ENCODE results near the gene PCOLCE2. TPM values are rescaled to one million over a fixed set of nuclear protein-coding genes. Genes with fewer than 3 reads are reported as not detected.

The PCOLCE2 gene
- total and polyA plus RNA-seq, 2 donors (not counting 3 experiments of a cell fraction or from before 2014, with no cell fraction given): not detected

DNA sequence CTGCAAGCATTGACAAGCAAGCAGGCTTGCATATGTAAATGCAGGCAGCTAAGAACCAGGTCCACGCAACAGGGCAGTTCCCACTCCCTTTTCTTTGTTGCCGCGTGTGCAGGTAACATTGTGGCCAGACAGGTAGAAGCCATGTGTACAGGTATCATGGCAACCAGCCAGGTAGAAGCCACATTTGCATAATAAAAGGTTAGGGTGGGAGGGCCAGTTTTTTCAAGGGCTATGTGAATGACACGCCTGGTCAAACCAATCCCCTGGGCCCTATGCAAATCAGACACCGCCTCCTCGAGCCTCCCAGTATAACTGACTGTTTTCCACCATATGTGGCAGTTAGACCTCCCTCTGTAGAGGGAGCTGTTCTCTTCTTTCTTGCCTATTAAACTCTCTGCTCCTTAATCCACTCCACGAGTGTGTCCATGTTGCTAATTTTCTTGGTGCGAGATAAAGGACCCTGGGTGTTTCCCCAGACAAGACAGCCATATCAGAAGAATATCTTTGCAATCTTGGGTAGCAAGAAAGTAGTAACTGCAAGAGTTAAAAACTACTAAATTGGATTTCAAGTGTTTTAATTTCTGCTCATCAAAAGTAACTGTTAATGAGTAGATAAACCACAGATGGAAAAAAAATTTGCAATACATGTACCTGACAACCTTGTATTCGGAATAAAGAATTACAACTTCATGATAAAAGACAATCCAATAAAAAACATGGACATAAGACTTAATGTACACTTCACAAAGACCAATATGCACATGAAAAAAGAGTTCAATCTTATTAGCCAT is 21.8 kb downstream of the PCOLCE2 start:
- FAIRE-seq (no peak), DNase-seq (ENCODE audit: low read depth, low spot score) (no peak)
- Histone ChIP-seq H4K20me1 (replicated peaks; ENCODE audit: control insufficient read depth, extremely low read depth, insufficient read depth, low read length) (no peaks in the 10 kb centered on the region), H3K4me3 (replicated peaks in 1 of 3; ENCODE audit: insufficient read depth in 1 of 3, low read depth in 1 of 3, low read length in 3 of 3) (no peak overlapping the region), H2AFZ (ENCODE audit: low read depth, low read length) (no peak overlapping the region), H3K27ac (ENCODE audit: insufficient read depth, low read depth, low read length) (no peak overlapping the region), H3K9me1 (replicated peaks; ENCODE audit: control insufficient read depth, extremely low read depth, insufficient read depth, low read length) (no peaks in the 10 kb centered on the region), H3K9ac (replicated peaks; ENCODE audit: extremely low read depth, insufficient read depth, low read length) (no peak overlapping the region), H3K79me2 (ENCODE audit: control insufficient read depth, insufficient read depth, low read length) (no peaks in the 10 kb centered on the region), H3K36me3 (ENCODE audit: control insufficient read depth in 2 of 2, extremely low read depth in 1 of 2, insufficient read depth in 2 of 2, low read length in 2 of 2) (no peaks in the 10 kb centered on the region), H3K4me2 (ENCODE audit: insufficient read depth, low read length) (no peak overlapping the region), H3K9me3 (replicated peaks; ENCODE audit: control insufficient read depth, insufficient read depth, low read length) (no peaks in the 10 kb centered on the region), H3K4me1 (ENCODE audit: control insufficient read depth, extremely low read depth, insufficient read depth, low read length) (no peaks in the 10 kb centered on the region), H3K27me3 (ENCODE audit: control insufficient read depth in 2 of 2, insufficient read depth in 2 of 2, low read length in 2 of 2) (peaks cover 14 to 25% of the 10 kb centered on the region in 2 experiments)
- TF ChIP-seq POLR2A (IDR thresholded peaks at IDR 0.05; ENCODE audit: low read depth, low read length) (no peak), EZH2 (IDR thresholded peaks at IDR 0.05; ENCODE audit: borderline replicate concordance, low read depth, low read length, severe bottlenecking) (no peak), POLR2AphosphoS5 (IDR thresholded peaks at IDR 0.05; ENCODE audit: insufficient read depth, low read depth, low read length) (no peak), GATA2 (IDR thresholded peaks at IDR 0.05; ENCODE audit: insufficient read depth, insufficient read length, low read depth, low read length) (no peak), FOS (IDR thresholded peaks at IDR 0.05; ENCODE audit: borderline replicate concordance, insufficient read depth, low read length) (no peak), JUN (IDR thresholded peaks at IDR 0.05; ENCODE audit: borderline replicate concordance, insufficient read depth, insufficient read length, low read depth) (no peak), MYC (IDR thresholded peaks at IDR 0.05; ENCODE audit: low read depth, low read length) (no peak)
- TF ChIP-seq, protein P1, sequence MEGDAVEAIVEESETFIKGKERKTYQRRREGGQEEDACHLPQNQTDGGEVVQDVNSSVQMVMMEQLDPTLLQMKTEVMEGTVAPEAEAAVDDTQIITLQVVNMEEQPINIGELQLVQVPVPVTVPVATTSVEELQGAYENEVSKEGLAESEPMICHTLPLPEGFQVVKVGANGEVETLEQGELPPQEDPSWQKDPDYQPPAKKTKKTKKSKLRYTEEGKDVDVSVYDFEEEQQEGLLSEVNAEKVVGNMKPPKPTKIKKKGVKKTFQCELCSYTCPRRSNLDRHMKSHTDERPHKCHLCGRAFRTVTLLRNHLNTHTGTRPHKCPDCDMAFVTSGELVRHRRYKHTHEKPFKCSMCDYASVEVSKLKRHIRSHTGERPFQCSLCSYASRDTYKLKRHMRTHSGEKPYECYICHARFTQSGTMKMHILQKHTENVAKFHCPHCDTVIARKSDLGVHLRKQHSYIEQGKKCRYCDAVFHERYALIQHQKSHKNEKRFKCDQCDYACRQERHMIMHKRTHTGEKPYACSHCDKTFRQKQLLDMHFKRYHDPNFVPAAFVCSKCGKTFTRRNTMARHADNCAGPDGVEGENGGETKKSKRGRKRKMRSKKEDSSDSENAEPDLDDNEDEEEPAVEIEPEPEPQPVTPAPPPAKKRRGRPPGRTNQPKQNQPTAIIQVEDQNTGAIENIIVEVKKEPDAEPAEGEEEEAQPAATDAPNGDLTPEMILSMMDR (IDR thresholded peaks at IDR 0.05; ENCODE audit: extremely low read depth in 1 of 2, insufficient read depth in 1 of 2, low read depth in 1 of 2, low read length in 2 of 2): no peak
- TF ChIP-seq, protein P2, sequence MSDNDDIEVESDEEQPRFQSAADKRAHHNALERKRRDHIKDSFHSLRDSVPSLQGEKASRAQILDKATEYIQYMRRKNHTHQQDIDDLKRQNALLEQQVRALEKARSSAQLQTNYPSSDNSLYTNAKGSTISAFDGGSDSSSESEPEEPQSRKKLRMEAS (IDR thresholded peaks at IDR 0.05; ENCODE audit: insufficient read depth, insufficient read length): no peak
- no TSS peak for BruUV-seq (replicated peaks)
- intact Hi-C loops (cut with micrococcal nuclease) (no loop called here), dilution Hi-C loops (cut with MboI; ENCODE audit: extremely low pct_ligation_motif_present, low sequenced_read_pairs) (no loop called here)
- POLR2A ChIA-PET: no interaction called here
- CTCF ChIA-PET: interaction anchor here (1.0 to 1.3 kb wide), 3 partner anchors 9 to 23 kb away, joined by 3 to 4 read pairs (median 4); no protein-coding TSS in a partner anchor

Measured in endothelial cell of umbilical vein (primary cell).